Posterior cingulate gyrus (tissue), 11 donors: Measurements from ENCODE around the gene TUBD1.

Experiments
- DNase-seq, 10 donors: peaks; one replicate each; pipeline versions ENCODE4 v3.0.0 to v3.0.0-alpha.2; 2020 to 2021; ENCODE audit warnings: mixed read lengths in 3 of 10
- intact Hi-C: fragments of 100-400 bp; cut with DNase I; formaldehyde crosslinking; loops from one replicate; pipeline ENCODE4 v1.15.1; 2023

Gene TUBD1

GRCh38 chr17:59828478-59828760, 64.3 kb downstream of the TUBD1 start:
- no peak for DNase-seq
- intact Hi-C loops = no loop called here

DNA sequence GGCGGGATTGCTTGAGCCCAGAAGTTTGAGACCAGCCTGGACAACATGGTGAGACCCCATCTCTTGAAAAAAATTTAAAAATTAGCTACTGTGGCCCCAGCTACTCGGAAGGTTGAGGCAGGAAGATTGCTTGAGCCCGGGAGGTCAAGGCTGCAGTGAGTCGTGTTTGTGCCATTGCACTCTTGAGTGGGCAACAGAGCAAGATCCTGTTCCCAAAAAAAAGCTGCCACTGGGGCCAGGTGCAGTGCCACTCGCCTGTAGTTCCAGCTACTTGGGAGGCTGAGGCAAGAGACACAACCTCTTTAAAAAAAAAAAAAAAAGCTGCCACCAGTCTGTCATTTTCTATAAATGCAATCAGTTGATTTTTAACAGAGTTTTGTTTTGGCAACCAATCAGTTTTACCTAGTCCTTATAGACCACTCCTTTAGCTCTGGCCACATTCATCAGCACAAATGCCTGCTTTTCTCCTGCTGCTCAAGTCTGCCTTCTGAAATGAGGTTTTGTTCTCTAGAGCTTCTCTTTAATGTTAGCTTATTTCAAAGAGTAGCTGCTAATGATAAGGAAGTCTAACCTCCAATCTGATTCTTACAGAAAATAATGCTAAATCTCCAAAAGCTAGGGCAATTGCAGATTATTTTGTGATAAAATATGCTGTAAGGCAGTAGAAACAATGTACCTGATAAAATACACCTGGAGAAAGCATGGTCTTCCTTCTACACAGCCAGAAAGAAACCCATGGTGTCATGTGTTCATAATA, 64.8 kb downstream of the TUBD1 start:
- DNase-seq = no peak
- intact Hi-C loops = no loop called here

DNA sequence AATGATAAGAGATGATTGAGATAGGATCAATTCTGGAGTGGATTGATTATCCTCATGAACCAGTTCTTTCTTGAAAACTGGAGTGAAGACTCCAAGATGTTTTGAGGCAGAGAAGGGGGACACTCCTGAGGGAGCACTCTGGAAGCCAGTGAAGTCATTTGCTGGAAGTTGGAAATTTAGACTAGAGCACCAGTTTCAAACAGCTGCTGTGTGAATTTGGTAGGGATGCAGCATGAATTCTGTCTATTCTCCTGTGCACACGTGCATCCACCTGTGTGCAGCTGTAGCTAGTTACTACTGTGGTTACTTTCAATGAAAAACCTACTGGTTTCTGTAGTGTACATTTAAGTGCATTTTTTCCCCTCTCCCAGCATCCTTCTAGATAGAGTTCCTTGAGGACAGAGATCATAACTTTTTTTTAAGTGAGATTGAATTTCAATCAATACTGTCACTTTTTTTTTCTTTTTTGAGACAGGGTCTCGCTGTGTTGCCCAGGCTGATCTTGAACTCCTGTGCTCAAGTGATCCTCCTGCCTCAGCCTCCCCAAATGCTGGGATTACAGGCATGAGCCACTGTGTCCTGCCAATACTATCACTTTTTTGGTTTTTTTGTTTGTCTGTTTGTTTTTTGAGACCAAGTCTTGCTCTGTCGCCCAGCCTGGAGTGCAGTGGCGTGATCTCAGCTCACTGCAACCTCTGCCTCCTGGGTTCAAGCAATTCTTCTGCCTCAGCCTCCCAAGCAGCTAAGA, 65.9 kb downstream of the TUBD1 start:
- intact Hi-C loops = no loop called here

GRCh38 chr17:59825533-59826322, 67.0 kb downstream of the TUBD1 start:
- no peak for DNase-seq
- intact Hi-C loops = no loop called here

More for the DNA sequence above, 65.9 kb downstream of the TUBD1 start:
- no peak for DNase-seq

DNA sequence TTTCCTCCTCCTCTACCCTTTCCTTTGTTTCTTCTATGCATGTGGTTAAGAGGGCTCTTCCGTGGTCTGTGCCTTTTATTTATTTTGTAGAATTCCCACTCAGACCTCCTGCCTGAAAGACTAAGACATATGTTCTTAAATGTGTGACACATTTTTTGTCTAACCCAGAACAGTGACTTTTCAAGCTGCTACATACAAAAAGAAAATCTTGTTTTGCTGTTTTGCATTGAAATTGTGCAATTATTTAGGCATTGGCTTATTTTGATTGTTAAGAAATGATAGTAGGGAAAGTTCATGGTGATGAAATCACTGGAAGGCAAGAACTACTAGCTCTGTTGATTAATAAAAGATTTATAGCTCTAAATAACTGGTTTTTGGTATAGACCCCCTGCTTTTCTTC, 76.8 kb downstream of the TUBD1 start:
- no peak for DNase-seq
- intact Hi-C loops = no loop called here

DNA sequence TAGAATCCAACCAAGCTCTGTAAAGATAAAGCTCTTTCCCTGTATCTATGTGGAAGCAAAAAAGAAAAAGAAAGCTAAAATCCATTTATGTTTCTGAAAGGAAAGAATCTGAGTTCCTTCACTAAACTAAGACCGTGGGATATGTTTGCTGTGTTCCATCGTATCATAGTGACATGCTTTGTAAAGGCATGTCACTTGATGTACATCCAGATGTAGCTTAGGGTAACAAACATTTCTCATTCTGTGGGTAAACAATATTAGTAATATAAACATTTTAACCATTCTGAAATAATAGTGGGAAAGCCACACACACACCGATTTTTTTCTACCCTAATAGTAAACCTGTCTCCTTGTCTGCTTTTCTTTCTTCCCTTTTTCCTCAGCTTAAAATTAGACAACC, 78.1 kb downstream of the TUBD1 start:
- DNase-seq = no peak
- intact Hi-C loops = no loop called here

DNA sequence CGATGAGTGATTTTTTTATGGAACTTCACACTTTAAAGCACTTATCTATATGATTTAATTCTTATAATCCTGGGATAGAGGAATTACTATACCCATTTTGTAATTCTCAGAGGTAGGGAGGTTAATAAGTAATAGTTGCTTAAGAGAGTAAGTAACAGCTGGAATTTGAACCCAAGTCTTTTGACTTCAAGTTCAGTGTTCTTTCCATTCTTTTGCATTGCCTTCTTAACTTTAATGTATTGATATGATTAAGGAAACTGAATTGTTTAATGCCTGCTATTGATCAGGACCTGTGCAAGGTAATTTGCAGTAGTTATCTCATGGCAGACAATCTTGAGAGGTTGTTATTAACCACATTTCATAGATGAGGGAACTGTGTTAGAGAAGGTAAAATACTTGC, 78.5 kb downstream of the TUBD1 start:
- DNase-seq = no peak
- intact Hi-C loops = no loop called here

- no peak for DNase-seq
- intact Hi-C loops = no loop called here
Measured at GRCh38 chr17:59812139-59812538, 80.6 kb downstream of the TUBD1 start.

GRCh38 chr17:59811209-59811608, 81.5 kb downstream of the TUBD1 start:
- DNase-seq = no peak
- intact Hi-C loops = no loop called here

DNA sequence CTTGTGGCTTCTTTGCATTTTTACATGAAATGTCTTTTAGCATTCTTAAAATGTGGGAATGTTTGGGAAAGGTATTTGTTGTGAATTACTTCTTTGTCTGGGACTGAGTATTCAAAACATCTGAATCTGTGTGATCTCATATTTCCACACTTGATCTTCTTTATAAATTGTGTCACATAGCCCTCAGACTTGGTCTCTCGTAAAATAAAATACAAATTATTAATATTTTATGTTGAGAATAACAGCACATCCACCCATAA, 81.9 kb downstream of the TUBD1 start:
- intact Hi-C loops = no loop called here

More for the DNA sequence above, 81.9 kb downstream of the TUBD1 start:
- DNase-seq = no peak
